GM19467 (cell line): ENCODE measurements around the gene ALDH1A2.
"Not testable (repeated sequence)": the region's sequence is repeated elsewhere in the genome, so short reads cannot be mapped to it uniquely, and the experiment has no call there.

Source experiments
- ATAC-seq: cut with Tn5 transposase; IDR thresholded peaks from one replicate; pipeline ENCODE4 v1.9.1; 2021; ENCODE audit warnings: mild to moderate bottlenecking, moderate library complexity; ENCODE audit not compliant: unreplicated experiment

Gene ALDH1A2

GRCh38 chr15:58043192-58043903, 22.2 kb downstream of the ALDH1A2 start:
- ATAC-seq: no peak

- ATAC-seq: no peak
Observed at GRCh38 chr15:58042006-58042405, 23.5 kb downstream of the ALDH1A2 start.

DNA sequence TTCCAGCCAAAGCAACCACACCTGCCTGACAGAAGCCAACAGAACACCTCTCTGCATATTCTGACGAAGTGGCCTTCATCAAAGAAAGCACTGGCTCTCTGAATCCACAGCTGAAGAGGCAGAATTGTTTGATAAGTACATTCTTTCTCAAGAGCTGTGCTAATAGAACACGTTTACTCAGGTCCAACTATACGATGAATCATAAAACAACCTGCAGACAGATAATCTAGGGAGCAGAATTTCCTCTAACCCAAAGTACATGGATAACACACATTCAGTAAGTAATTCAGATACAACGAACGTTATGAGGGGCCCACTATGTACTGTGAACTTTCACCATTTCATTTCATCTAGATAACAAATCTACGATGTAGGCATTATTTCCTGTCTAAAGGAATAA, 25.4 kb downstream of the ALDH1A2 start:
- ATAC-seq: no peak

DNA sequence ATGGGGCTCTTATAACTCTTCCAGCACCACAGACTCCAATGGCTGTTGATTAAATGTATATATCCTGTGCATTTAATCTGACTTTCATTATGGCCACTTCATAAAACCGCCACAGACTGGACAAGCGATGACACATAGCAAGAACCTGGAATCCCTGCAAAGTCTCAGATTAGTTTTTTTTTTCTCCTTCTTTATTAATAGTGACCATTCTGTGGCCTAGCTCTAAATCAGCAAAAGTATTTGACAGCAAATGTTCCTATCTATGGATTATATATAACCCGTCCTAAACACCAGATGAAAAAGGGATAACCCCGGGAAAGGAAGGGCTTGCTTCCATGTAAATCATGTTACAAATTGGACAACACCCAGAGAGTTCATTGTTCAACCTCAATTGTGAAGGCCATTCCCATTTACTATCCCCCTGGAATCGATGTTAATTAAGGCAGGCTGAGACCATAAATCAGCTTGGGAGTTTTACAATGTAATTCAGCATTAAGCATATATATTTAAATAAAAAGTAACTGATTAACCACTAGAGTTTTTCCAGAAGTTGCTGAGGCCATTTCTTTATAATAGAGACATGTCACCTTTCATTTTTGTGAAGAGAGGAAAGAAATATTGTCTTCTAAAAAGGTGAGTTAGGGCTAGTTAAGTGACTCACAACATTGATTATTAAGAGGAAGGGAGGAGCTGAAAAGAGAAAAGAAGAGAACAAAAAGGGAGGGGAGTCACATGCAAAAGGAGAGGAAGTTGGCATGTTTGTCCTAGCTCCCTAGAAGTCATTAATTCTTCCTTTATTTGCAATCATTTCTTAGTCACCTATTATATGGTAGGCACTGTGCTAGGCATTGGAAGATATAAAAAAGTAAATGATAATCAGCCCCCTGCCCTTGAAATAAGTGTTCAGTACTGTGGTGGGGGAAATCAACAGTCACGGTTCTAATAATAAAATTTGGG, 26.2 kb downstream of the ALDH1A2 start:
- no peak for ATAC-seq

GRCh38 chr15:58038426-58039078, 27.0 kb downstream of the ALDH1A2 start:
- ATAC-seq: no peak

DNA sequence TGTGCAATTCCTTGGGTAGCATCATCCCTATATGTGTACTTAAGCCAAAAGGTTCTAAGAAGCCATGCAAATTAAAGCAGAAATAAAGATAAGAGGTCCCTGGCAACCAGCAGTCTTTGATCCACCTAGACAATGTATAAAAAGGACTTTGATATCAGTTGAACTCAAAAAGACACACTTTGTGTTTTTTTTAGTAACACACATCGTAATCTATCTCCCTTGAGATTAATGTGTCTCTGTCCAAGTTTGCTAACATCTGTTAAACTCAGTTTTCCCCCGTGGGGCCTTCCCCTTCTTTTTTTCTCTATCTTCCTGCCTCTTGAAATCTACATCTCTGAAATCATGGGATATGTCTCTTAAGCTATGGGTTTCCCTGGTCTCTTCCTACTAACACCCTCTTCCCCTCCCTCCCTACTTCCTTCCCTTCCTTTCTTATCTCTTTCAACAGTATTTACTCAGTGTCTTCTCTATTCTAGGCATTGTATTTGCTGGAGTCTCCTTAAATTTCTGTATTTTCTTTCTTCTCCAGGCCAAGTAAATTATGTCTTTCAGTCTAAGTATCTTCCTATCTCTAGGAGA, 27.7 kb downstream of the ALDH1A2 start:
- no peak for ATAC-seq

- no peak for ATAC-seq
Observed at GRCh38 chr15:58036579-58036978, 28.9 kb downstream of the ALDH1A2 start.

DNA sequence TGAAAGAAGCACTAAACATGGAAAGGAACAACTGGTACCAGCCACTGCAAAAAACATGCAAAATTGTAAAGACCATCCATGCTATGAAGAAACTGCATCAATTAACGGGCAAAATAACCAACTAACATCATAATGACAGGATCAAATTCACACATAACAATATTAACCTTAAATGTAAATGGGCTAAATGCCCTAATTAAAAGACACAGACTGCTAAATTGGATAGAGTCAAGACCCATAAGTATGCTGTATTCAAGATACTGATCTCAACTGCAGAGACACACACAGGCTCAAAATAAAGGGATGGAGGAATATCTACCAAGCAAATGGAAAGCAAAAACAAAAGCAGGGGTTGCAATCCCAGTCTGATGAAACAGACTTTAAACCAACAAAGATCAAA, 37.1 kb downstream of the ALDH1A2 start:
- ATAC-seq: not testable (repeated sequence)

DNA sequence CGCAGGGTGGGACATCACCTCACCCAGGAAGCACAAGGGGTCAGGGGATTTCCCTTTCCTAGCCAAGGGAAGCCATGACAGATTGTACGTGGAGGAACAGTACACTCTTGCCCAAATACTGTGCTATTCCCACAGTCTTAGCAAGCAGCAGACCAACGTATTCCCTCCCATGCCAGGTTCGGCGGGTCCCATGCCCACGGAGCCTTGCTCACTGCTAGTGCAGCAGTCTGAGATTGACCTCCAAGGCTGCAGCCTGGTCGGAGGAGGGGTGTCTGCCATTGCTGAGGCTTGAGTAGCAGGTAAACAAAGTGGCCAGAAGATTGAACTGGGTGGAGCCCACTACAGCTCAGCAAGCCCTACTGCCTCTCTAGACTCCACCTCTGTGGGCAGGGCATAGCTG, 39.0 kb downstream of the ALDH1A2 start:
- no peak for ATAC-seq

DNA sequence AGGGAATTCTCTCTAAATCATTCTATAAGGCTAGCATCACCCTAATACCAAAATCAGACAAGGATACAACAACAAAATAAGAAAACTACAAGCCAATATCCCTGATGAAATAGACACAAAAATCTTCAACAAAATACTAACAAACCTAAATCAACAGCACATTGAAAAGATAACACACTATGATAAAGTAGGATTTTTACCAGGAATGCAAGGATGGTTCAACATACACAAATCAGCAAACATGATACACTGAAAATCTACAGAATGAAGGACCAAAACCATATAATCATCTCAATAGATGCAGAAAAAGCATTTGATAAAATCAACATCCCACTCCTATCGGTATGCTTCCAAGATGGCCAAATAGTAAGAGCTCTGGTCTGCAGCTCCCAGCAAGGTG, 39.5 kb downstream of the ALDH1A2 start:
- no peak for ATAC-seq

DNA sequence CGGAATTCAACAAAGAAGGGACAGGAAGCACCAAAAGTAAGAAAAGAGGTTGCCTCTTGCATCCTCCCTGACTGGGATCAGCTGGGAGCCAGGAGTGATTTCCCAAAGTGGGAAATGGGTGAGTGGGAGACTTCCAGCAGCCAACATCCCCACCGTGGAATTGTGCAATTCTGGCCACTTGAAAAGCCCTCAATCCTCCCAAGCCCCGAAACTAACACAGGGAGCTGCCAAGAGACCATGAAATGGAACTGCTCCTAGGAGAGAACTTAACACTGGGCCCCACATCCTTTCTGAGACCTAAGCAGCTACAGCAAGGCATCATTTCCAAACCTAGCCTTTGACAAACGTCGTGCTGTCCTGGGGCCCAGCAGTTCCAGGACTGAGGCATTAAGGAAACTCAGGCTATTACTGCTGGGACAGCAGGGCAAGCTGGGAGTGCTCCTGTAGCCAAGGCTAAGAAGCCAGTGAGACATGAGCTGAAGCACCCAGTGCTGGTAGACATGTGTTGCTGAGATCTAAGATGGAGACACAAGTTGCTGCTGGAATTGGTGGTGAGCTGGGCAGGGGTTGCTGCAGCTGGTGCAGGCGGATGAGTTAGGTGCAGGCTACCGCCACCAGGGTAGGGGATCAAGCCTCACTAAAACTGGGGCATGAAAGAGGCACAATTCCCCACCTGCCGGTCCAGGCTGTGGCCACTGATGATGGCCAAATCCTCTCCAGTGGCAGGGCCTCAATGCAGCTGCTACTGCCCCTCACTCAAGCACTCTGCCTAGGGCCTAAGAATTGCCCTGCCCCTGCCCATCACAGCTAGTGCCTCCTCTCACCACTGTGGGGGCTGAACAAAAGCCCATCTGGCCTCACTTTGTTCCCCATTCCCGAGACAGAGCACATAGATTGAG, 43.9 kb downstream of the ALDH1A2 start:
- no peak for ATAC-seq

DNA sequence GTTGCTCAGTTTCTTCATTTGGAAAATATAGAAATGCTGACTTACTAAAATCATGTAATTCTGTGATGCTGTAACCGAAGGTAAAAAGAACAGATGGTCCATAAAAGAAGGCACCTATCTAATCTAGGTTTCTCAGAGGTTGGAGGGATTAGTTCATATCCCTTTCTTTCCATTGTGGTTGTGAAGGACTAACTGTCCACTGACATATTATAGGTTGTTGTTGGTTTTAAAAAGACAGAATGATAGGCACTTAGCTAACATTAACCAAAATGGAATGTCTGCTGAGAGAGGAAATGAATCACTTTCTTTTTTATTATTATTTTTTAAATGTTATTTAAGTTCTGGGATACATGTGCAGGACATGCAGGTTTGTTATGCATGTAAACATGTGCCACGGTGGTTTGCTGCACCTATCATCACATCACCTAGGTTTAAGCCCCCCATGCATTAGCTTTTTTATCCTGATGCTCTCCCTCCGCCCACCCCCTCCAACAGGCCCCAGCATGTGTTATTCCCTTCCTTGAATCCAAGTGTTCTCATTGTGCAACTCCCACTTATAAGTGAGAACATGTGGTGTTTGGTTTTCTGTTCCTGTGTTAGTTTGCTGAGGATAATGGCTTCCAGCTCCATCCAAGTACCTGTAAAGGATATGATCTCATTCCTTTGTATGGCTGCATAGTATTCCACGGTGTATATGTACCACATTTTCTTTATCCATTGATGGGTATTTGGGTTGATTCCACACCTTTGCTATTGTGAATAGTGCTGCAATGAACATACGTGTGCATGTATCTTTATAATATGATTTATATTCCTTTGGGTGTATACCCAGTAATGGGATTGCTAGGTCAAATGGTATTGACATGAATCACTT, 45.8 kb downstream of the ALDH1A2 start:
- no peak for ATAC-seq

GRCh38 chr15:58017869-58018268, 47.6 kb downstream of the ALDH1A2 start:
- ATAC-seq: no peak

DNA sequence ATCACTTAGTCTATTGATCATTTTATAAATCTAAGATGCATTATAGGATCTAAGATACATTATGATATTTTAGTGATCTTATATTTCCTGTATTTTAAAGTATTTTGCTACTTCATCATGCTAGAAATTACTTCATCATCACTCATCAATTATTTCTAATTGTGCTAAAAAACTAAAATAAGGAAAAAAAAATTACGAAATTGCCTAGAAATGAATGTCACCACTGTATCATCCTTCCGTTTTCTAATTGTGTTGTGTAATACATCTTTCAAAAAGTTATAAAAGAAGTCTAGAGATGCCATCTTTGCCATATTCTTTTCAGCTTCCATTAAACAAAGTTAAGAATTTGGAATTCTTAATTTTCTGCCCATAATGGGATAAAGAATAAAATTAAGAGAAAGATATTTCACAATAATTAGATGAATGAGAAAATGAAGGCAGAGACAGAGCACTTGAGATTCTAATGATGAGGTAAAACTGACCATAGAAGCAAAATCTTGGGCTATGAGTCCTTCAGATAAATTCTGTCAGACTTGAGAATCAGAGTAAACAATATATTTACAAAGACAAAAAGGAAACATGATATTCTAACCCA, 48.8 kb downstream of the ALDH1A2 start:
- ATAC-seq: no peak

GRCh38 chr15:58015565-58015964, 49.9 kb downstream of the ALDH1A2 start:
- ATAC-seq: no peak

DNA sequence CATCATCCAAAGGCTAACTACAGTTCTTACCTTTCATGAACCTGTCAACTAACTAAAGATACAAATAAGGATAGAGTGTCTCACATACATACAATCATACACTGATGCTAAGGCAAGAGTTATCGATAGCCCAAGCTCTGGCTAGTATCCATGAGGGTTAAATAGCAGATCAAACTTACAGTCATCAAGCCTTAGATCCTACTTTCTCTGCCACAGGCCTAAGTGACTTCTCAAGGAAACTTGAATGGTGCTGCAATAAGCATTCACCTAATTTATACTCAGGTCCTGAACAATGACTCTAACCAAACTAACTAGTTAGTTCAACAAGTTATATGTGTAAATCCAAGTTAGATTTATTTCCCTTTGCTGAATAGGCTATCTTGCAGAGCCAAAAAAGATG, 51.0 kb downstream of the ALDH1A2 start:
- ATAC-seq: no peak

DNA sequence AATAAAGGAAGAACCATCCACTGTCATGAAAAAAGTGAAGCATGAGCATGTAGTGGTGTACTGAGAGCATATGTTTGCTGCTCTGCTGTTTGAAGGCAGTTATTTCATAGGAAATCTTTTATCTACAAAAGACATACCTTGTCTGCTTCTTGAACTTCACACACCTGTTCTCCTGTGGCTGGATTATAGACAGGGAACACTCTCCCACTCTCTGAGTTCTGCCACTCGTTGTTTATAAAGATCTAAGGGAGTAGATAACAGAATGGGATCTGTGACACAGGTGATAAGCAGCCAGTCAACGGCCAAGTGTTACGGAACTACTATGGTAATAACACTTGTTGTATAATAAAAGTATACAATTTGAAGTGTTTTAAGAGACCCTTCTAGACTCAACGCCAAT, 51.5 kb downstream of the ALDH1A2 start:
- ATAC-seq: no peak

DNA sequence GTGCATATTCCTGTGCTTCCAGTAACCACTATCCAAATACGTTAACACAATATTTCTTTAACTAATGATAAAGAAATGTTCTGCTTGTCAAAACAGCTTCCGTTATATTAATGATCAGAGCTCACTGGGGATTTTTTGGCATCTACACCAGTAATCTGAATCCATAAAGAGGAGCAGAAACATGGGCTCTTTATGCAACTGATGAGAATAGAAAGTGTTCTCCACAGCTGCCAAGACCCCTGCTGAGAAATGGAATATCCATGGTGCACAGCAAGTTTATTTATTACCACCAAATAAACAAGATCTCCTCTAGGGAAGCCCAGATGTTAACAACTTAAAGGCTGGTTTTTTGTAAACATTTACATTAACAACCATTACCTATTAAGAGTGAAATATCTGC, 54.5 kb downstream of the ALDH1A2 start:
- ATAC-seq: no peak

GRCh38 chr15:58003810-58004209, 61.7 kb downstream of the ALDH1A2 start:
- ATAC-seq: no peak
